Thymus (tissue), 11 donors: Measurements from ENCODE around the gene NOL6. TPM values are rescaled to one million over a fixed set of nuclear protein-coding genes. Genes with fewer than 3 reads are reported as not detected.
A peak's percentile ranks its signal among the peaks of the same experiment; 100 is the strongest.

ENCODE experiments used
- DNase-seq, 9 donors: peaks; one replicate each; pipeline ENCODE4 v3.0.0-alpha.2; 2013; ENCODE audit warnings: low spot score in 9 of 9, low read depth in 6 of 9, missing footprints in 1 of 9
- H3K27ac ChIP-seq, 2 donors: one replicate each; pipeline ENCODE4 v1.5.1; 2013; ENCODE audit warnings: control low read depth in 1 of 2, low read depth in 1 of 2, low read length in 1 of 2, mild to moderate bottlenecking in 1 of 2, moderate library complexity in 1 of 2
- H3K27me3 ChIP-seq, 2 donors: one replicate each; pipeline ENCODE4 v1.5.1; 2013; ENCODE audit warnings: low read length in 1 of 2; ENCODE audit not compliant: control insufficient read depth in 2 of 2, insufficient read depth in 1 of 2
- H3K36me3 ChIP-seq, 2 donors: one replicate each; pipeline ENCODE4 v1.5.1; 2013; ENCODE audit warnings: low read length in 1 of 2, mild to moderate bottlenecking in 1 of 2, moderate library complexity in 1 of 2; ENCODE audit not compliant: control insufficient read depth in 2 of 2, insufficient read depth in 2 of 2
- H3K4me1 ChIP-seq, 2 donors: one replicate each; pipeline ENCODE4 v1.5.1; 2013; ENCODE audit warnings: low read length in 2 of 2; ENCODE audit not compliant: control insufficient read depth in 2 of 2, insufficient read depth in 2 of 2
- H3K4me3 ChIP-seq, 2 donors: one replicate each; pipeline ENCODE4 v1.5.1; 2013; ENCODE audit warnings: low read length in 2 of 2, control low read depth in 1 of 2, mild to moderate bottlenecking in 1 of 2
- H3K9me3 ChIP-seq, 2 donors: one replicate each; pipeline ENCODE4 v1.5.1; 2013; ENCODE audit warnings: low read length in 1 of 2, mild to moderate bottlenecking in 1 of 2; ENCODE audit not compliant: control insufficient read depth in 2 of 2, insufficient read depth in 1 of 2
- WGBS: extraction: QIAGEN DNeasy Blood & Tissue Kit; methylation state at CpG from one replicate; pipeline ENCODE4 v1.1.7; 2013; 5-methylcytosine and 5-hydroxymethylcytosine counted together
- polyA plus RNA-seq: library from polyadenylated mRNA; stranded (reverse); fragments of 200-250 nt; gene quantifications from one replicate; pipeline ENCODE4 v1.2.3, GENCODE V29; 2013
- total RNA-seq: library from RNA; stranded (reverse); fragments of 120-200 nt; gene quantifications from one replicate; pipeline ENCODE4 v1.2.4, GENCODE V29; 2013
- donor health status: healthy.

NOL6 gene
- total and polyA plus RNA-seq, 2 donors, result 12.0 to 29.5 TPM

- Histone ChIP-seq H3K4me1 (peaks cover 10 to 21% of the 10 kb centered on the region in 2 donors), H3K27me3 (no peaks in the 10 kb centered on the region), H3K9me3 (no peaks in the 10 kb centered on the region), H3K36me3 (peaks cover 8 to 10% of the 10 kb centered on the region in 2 donors), H3K4me3 (no peak overlapping the region), H3K27ac (no peak overlapping the region)
- DNase-seq, result no peak
- WGBS, result 97% methylated on average over 10 of the region's 10 CpGs
Measured at GRCh38 chr9:33476503-33476902, 2.8 kb upstream of the NOL6 start.

GRCh38 chr9:33475357-33475756 is 1.6 kb upstream of the NOL6 start:
- H3K4me1 ChIP-seq, result peaks cover 10 to 21% of the 10 kb centered on the region in 2 donors
- no peak overlapping the region for H3K4me3 ChIP-seq
- H3K27ac ChIP-seq, result no peak overlapping the region
- H3K27me3 ChIP-seq, result no peaks in the 10 kb centered on the region
- WGBS, result 98% methylated on average over 1 of the region's 1 CpG
- H3K36me3 ChIP-seq, result peaks cover 13 to 14% of the 10 kb centered on the region in 2 donors
- no peak for DNase-seq
- H3K9me3 ChIP-seq, result no peaks in the 10 kb centered on the region

GRCh38 chr9:33472881-33473615 is 676 bp downstream of the NOL6 start:
- Histone ChIP-seq H3K27me3 (no peaks in the 10 kb centered on the region), H3K9me3 (no peaks in the 10 kb centered on the region), H3K36me3 (peaks cover 33 to 36% of the 10 kb centered on the region in 2 donors), H3K4me3 (peak overlapping the region; percentile 78 to 87), H3K27ac (peak overlapping the region in 1 of 2 donors; percentile 25), H3K4me1 (peaks cover 10 to 21% of the 10 kb centered on the region in 2 donors)
- DNase-seq, result no peak
- 12% methylated on average over 18 of the region's 18 CpGs for WGBS

- H3K27me3 ChIP-seq, result no peaks in the 10 kb centered on the region
- no peak overlapping the region for H3K4me3 ChIP-seq
- whole genome bisulfite sequencing, result 97% methylated on average over 16 of the region's 16 CpGs
- H3K9me3 ChIP-seq, result no peaks in the 10 kb centered on the region
- H3K27ac ChIP-seq, result no peak overlapping the region
- no peak for DNase-seq
- H3K36me3 ChIP-seq, result peaks cover 40 to 44% of the 10 kb centered on the region in 2 donors
- H3K4me1 ChIP-seq, result peaks cover 10 to 21% of the 10 kb centered on the region in 2 donors
Measured at GRCh38 chr9:33472171-33472880, 1.4 kb downstream of the NOL6 start.

- H3K4me3 ChIP-seq, result no peak overlapping the region
- H3K4me1 ChIP-seq, result peaks cover 10 to 27% of the 10 kb centered on the region in 2 donors
- no peaks in the 10 kb centered on the region for H3K27me3 ChIP-seq
- 95% methylated on average over 2 of the region's 2 CpGs for WGBS
- H3K9me3 ChIP-seq, result no peaks in the 10 kb centered on the region
- H3K36me3 ChIP-seq, result peaks cover 49 to 53% of the 10 kb centered on the region in 2 donors
- no peak for DNase-seq
- H3K27ac ChIP-seq, result no peak overlapping the region
Measured at GRCh38 chr9:33471361-33471760, 2.4 kb downstream of the NOL6 start.

GRCh38 chr9:33469891-33470290 is 3.8 kb downstream of the NOL6 start:
- 98% methylated on average over 6 of the region's 6 CpGs for WGBS
- Histone ChIP-seq H3K27me3 (no peaks in the 10 kb centered on the region), H3K4me3 (no peak overlapping the region), H3K36me3 (peaks cover 58 to 66% of the 10 kb centered on the region in 2 donors), H3K9me3 (no peaks in the 10 kb centered on the region), H3K27ac (no peak overlapping the region), H3K4me1 (peaks cover 10 to 35% of the 10 kb centered on the region in 2 donors)
- no peak for DNase-seq

GRCh38 chr9:33468797-33469621 is 4.7 kb downstream of the NOL6 start:
- H3K36me3 ChIP-seq, result peaks cover 65 to 75% of the 10 kb centered on the region in 2 donors
- 98% methylated on average over 21 of the region's 21 CpGs for WGBS

GRCh38 chr9:33468215-33468730 is 5.5 kb downstream of the NOL6 start:
- Histone ChIP-seq H3K27me3 (no peaks in the 10 kb centered on the region), H3K4me3 (no peak overlapping the region), H3K4me1 (peaks cover 8 to 40% of the 10 kb centered on the region in 2 donors), H3K9me3 (no peaks in the 10 kb centered on the region), H3K27ac (no peak overlapping the region), H3K36me3 (peaks cover 72 to 82% of the 10 kb centered on the region in 2 donors)
- 96% methylated on average over 4 of the region's 4 CpGs for WGBS
- DNase-seq, result no peak

More at GRCh38 chr9:33468797-33469621, 4.7 kb downstream of the NOL6 start:
- H3K4me3 ChIP-seq, result no peak overlapping the region
- no peak overlapping the region for H3K27ac ChIP-seq
- H3K27me3 ChIP-seq, result no peaks in the 10 kb centered on the region
- H3K9me3 ChIP-seq, result no peaks in the 10 kb centered on the region
- H3K4me1 ChIP-seq, result peaks cover 10 to 40% of the 10 kb centered on the region in 2 donors
- no peak for DNase-seq
